ENCODE measurements around the gene ACBD6. TPM values are rescaled to one million over a fixed set of nuclear protein-coding genes. Genes with fewer than 3 reads are reported as not detected.

ACBD6 gene
- total and polyA plus RNA-seq, 2 experiments from 2014 or later: 75.7 to 88.8 TPM

DNA sequence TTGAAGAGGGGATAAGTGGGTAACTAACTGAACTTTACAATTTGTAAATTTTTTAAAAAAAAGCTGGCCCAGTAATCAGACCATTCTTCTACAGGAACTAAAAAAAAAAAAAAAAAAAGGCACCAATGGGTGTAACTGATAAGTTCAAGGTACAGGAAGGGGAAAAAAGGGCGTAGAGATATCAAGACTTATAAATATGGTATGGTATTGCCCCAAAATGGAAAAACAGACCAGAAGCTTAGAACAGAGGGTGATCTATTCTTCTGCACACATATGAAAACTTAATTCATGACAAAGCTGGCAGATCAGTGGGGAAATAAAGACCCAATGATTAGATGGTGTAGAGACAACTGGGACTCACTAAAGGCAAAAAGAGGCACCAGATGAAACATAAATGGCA, 213.4 kb downstream of the ACBD6 start (continued):
- TF ChIP-seq, protein P1, sequence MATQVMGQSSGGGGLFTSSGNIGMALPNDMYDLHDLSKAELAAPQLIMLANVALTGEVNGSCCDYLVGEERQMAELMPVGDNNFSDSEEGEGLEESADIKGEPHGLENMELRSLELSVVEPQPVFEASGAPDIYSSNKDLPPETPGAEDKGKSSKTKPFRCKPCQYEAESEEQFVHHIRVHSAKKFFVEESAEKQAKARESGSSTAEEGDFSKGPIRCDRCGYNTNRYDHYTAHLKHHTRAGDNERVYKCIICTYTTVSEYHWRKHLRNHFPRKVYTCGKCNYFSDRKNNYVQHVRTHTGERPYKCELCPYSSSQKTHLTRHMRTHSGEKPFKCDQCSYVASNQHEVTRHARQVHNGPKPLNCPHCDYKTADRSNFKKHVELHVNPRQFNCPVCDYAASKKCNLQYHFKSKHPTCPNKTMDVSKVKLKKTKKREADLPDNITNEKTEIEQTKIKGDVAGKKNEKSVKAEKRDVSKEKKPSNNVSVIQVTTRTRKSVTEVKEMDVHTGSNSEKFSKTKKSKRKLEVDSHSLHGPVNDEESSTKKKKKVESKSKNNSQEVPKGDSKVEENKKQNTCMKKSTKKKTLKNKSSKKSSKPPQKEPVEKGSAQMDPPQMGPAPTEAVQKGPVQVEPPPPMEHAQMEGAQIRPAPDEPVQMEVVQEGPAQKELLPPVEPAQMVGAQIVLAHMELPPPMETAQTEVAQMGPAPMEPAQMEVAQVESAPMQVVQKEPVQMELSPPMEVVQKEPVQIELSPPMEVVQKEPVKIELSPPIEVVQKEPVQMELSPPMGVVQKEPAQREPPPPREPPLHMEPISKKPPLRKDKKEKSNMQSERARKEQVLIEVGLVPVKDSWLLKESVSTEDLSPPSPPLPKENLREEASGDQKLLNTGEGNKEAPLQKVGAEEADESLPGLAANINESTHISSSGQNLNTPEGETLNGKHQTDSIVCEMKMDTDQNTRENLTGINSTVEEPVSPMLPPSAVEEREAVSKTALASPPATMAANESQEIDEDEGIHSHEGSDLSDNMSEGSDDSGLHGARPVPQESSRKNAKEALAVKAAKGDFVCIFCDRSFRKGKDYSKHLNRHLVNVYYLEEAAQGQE (IDR thresholded peaks at IDR 0.05; ENCODE audit: unreplicated experiment): no peak

DNA sequence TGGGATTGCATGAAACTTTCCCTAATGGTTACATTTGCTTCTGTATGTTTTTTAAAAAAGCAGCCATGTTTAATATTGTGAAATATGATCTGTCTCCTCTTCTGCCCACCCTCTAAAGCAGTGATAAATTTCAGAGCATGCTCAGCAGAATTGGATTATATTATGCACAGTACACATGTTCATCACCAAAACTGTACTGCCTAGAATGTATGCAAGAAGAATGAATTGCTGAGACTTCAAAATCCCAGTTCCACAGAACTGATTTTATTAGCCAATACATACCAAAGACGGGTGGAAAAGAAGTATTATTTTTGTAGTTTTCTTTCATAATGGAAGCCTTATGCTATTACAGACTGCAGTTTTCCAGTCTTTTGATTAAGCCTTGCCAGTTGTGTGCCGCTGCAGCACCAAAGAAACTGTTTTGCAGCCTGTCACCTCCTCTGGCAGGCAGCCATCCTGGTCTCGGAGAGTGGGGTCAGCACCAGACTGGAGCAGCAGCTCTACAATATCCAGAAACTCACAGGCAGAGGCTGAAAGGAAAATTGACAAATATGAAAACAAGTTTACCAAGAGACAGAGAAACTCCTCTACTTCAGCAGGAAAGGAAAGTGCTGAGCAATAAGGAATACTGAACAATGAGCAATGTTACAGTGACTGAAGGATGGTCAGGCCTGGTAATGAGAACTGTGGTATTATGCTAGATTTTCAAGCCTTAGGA, 214.2 kb downstream of the ACBD6 start:
- Histone ChIP-seq H4K20me1 (replicated peaks; ENCODE audit: insufficient read depth) (no peaks in the 10 kb centered on the region), H2AFZ (no peak overlapping the region), H3K27ac (ENCODE audit: low read depth) (no peak overlapping the region), H3K36me3 (ENCODE audit: insufficient read depth) (no peaks in the 10 kb centered on the region), H3K4me1 (ENCODE audit: insufficient read depth) (no peaks in the 10 kb centered on the region), H3K4me2 (no peak overlapping the region), H3K9me2 (ENCODE audit: insufficient read depth) (no peaks in the 10 kb centered on the region), H3F3A (replicated peaks; ENCODE audit: low read depth) (no peaks in the 10 kb centered on the region), H3K27me3 (ENCODE audit: insufficient read depth) (no peaks in the 10 kb centered on the region), H3K79me2 (replicated peaks; ENCODE audit: insufficient read depth) (no peaks in the 10 kb centered on the region), H3K4me3 (no peak overlapping the region)
- Mint-ChIP-seq H3K9me3 (no peaks in the 10 kb centered on the region), H3K27me3 (ENCODE audit: insufficient read depth, low read depth, poor library complexity) (peaks cover 3% of the 10 kb centered on the region), H3K36me3 (ENCODE audit: low read depth) (peaks cover 12% of the 10 kb centered on the region; the same call in 2 of the 3 replicates), H3K27ac (no peak overlapping the region), H3K4me3 (no peak overlapping the region), H3K4me1 (peaks cover 3% of the 10 kb centered on the region; the same call in 2 of the 3 replicates)
- no peak for DNase-seq (ENCODE audit: low spot score)
- no peak for ATAC-seq
- no peak for TF ChIP-seq NANOG (IDR thresholded peaks at IDR 0.05; ENCODE audit: borderline replicate concordance)
- TF ChIP-seq CREB1 (CRISPR knock-in tag; IDR thresholded peaks at IDR 0.05; ENCODE audit: low read depth): no peak
- TF ChIP-seq POLR2AphosphoS5 (IDR thresholded peaks at IDR 0.05; ENCODE audit: low read depth): no peak
- no peak for TF ChIP-seq EZH2phosphoT487 (IDR thresholded peaks at IDR 0.05; ENCODE audit: unreplicated experiment)
- TF ChIP-seq STAT1 (IDR thresholded peaks at IDR 0.05; ENCODE audit: unreplicated experiment): no peak
- TF ChIP-seq EZH2 (IDR thresholded peaks at IDR 0.05; ENCODE audit: low read depth, unreplicated experiment): no peak
- no peak for TF ChIP-seq ZNF331 (CRISPR knock-in tag; IDR thresholded peaks at IDR 0.05; ENCODE audit: low read depth)
- TF ChIP-seq, protein P2, sequence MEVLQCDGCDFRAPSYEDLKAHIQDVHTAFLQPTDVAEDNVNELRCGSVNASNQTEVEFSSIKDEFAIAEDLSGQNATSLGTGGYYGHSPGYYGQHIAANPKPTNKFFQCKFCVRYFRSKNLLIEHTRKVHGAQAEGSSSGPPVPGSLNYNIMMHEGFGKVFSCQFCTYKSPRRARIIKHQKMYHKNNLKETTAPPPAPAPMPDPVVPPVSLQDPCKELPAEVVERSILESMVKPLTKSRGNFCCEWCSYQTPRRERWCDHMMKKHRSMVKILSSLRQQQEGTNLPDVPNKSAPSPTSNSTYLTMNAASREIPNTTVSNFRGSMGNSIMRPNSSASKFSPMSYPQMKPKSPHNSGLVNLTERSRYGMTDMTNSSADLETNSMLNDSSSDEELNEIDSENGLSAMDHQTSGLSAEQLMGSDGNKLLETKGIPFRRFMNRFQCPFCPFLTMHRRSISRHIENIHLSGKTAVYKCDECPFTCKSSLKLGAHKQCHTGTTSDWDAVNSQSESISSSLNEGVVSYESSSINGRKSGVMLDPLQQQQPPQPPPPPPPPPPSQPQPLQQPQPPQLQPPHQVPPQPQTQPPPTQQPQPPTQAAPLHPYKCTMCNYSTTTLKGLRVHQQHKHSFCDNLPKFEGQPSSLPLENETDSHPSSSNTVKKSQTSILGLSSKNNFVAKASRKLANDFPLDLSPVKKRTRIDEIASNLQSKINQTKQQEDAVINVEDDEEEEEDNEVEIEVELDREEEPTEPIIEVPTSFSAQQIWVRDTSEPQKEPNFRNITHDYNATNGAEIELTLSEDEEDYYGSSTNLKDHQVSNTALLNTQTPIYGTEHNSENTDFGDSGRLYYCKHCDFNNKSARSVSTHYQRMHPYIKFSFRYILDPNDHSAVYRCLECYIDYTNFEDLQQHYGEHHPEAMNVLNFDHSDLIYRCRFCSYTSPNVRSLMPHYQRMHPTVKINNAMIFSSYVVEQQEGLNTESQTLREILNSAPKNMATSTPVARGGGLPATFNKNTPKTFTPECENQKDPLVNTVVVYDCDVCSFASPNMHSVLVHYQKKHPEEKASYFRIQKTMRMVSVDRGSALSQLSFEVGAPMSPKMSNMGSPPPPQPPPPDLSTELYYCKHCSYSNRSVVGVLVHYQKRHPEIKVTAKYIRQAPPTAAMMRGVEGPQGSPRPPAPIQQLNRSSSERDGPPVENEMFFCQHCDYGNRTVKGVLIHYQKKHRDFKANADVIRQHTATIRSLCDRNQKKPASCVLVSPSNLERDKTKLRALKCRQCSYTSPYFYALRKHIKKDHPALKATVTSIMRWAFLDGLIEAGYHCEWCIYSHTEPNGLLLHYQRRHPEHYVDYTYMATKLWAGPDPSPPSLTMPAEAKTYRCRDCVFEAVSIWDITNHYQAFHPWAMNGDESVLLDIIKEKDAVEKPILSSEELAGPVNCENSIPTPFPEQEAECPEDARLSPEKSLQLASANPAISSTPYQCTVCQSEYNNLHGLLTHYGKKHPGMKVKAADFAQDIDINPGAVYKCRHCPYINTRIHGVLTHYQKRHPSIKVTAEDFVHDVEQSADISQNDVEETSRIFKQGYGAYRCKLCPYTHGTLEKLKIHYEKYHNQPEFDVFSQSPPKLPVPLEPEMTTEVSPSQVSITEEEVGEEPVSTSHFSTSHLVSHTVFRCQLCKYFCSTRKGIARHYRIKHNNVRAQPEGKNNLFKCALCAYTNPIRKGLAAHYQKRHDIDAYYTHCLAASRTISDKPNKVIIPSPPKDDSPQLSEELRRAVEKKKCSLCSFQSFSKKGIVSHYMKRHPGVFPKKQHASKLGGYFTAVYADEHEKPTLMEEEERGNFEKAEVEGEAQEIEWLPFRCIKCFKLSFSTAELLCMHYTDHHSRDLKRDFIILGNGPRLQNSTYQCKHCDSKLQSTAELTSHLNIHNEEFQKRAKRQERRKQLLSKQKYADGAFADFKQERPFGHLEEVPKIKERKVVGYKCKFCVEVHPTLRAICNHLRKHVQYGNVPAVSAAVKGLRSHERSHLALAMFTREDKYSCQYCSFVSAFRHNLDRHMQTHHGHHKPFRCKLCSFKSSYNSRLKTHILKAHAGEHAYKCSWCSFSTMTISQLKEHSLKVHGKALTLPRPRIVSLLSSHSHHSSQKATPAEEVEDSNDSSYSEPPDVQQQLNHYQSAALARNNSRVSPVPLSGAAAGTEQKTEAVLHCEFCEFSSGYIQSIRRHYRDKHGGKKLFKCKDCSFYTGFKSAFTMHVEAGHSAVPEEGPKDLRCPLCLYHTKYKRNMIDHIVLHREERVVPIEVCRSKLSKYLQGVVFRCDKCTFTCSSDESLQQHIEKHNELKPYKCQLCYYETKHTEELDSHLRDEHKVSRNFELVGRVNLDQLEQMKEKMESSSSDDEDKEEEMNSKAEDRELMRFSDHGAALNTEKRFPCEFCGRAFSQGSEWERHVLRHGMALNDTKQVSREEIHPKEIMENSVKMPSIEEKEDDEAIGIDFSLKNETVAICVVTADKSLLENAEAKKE (CRISPR knock-in tag; IDR thresholded peaks at IDR 0.05): no peak
- TF ChIP-seq, protein P3, sequence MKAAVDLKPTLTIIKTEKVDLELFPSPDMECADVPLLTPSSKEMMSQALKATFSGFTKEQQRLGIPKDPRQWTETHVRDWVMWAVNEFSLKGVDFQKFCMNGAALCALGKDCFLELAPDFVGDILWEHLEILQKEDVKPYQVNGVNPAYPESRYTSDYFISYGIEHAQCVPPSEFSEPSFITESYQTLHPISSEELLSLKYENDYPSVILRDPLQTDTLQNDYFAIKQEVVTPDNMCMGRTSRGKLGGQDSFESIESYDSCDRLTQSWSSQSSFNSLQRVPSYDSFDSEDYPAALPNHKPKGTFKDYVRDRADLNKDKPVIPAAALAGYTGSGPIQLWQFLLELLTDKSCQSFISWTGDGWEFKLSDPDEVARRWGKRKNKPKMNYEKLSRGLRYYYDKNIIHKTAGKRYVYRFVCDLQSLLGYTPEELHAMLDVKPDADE (IDR thresholded peaks at IDR 0.05): no peak
- TF ChIP-seq, protein P4, sequence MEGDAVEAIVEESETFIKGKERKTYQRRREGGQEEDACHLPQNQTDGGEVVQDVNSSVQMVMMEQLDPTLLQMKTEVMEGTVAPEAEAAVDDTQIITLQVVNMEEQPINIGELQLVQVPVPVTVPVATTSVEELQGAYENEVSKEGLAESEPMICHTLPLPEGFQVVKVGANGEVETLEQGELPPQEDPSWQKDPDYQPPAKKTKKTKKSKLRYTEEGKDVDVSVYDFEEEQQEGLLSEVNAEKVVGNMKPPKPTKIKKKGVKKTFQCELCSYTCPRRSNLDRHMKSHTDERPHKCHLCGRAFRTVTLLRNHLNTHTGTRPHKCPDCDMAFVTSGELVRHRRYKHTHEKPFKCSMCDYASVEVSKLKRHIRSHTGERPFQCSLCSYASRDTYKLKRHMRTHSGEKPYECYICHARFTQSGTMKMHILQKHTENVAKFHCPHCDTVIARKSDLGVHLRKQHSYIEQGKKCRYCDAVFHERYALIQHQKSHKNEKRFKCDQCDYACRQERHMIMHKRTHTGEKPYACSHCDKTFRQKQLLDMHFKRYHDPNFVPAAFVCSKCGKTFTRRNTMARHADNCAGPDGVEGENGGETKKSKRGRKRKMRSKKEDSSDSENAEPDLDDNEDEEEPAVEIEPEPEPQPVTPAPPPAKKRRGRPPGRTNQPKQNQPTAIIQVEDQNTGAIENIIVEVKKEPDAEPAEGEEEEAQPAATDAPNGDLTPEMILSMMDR (conservative IDR thresholded peaks at IDR 0.05; ENCODE audit: low read depth in 2 of 2): no peak
- no peak for TF ChIP-seq JUNB (IDR thresholded peaks at IDR 0.05; ENCODE audit: unreplicated experiment)
